A549 (cell line): Measurements from ENCODE around the gene SBNO1. TPM values are rescaled to one million over a fixed set of nuclear protein-coding genes. Genes with fewer than 3 reads are reported as not detected.

Experiments used
- ATAC-seq, 2 experiments: fragments of 200-7000 bp in 1 of 2; fragments of >200 bp in 1 of 2; cut with Nextera tagmentation in 1 of 2; cut with Tn5 transposase in 1 of 2; 3 replicates each; pipeline versions ENCODE4 v1.8.0 to v1.9.1; 2018 to 2020; ENCODE audit warnings: mild to moderate bottlenecking in 1 of 2, moderate library complexity in 1 of 2
- CTCF ChIA-PET: fragments of 300-600 bp; sonication (Branson Sonifier 250); formaldehyde crosslinking; extraction: SDS; loops from one replicate; lab custom pipeline; 2021; ENCODE audit warnings: antibody characterized with exemption, inconsistent platforms; lab: Yijun Ruan, JAX
- POLR2A ChIA-PET: fragments of 350-600 bp; formaldehyde crosslinking; extraction: SDS; loops from one replicate; lab custom pipeline; 2021; ENCODE audit warnings: antibody characterized with exemption, inconsistent platforms; lab: Yijun Ruan, JAX
- DNase-seq, 2 experiments: peaks; one replicate each; pipeline versions ENCODE4 v3.0.0 to v3.0.0-alpha.2; 2011 to 2016; ENCODE audit warnings: low read depth in 1 of 2, low spot score in 1 of 2
- FAIRE-seq: peaks from 2 replicates; lab custom pipeline; 2011; peaks lifted over from hg19 to GRCh38; lab: Jason Lieb, UNC
- H3K27ac ChIP-seq, 2 experiments: fragments of >200 bp; sonication (Bioruptor Twin); formaldehyde crosslinking; 3 replicates each; pipeline ENCODE4 v1.5.1; 2016 to 2017
- H3K4me1 ChIP-seq: fragments of >200 bp; sonication (Bioruptor Twin); formaldehyde crosslinking; 3 replicates; pipeline ENCODE4 v1.6.1; 2016
- H3K4me2 ChIP-seq: fragments of >200 bp; sonication (Bioruptor Twin); formaldehyde crosslinking; 3 replicates; pipeline ENCODE4 v1.6.1; 2016
- H3K4me3 ChIP-seq: fragments of >200 bp; sonication (Bioruptor Twin); formaldehyde crosslinking; 3 replicates; pipeline ENCODE4 v1.5.1; 2016
- H3K9me3 ChIP-seq: fragments of >200 bp; sonication (Bioruptor Twin); formaldehyde crosslinking; 3 replicates; pipeline ENCODE4 v1.6.1; 2016
- CBX2 ChIP-seq: fragments of 200-600 bp; sonication (generic); IDR thresholded peaks from 2 replicates; pipeline ENCODE4 v1.6.1; 2016; ENCODE audit warnings: low read depth, mild to moderate bottlenecking, borderline replicate concordance
- CBX8 ChIP-seq: fragments of 200-600 bp; sonication (generic); IDR thresholded peaks from 2 replicates; pipeline ENCODE4 v1.6.1; 2016
- CHD2 ChIP-seq: fragments of 150-350 bp; IDR thresholded peaks from 2 replicates; pipeline ENCODE4 v1.6.1; 2014; ENCODE audit warnings: low read length; ENCODE audit not compliant: partially characterized antibody
- CTCF ChIP-seq: fragments of >200 bp; sonication (Bioruptor Twin); formaldehyde crosslinking; IDR thresholded peaks from 3 replicates; pipeline ENCODE4 v1.5.1; 2016
- ESRRA ChIP-seq: fragments of 150-350 bp; IDR thresholded peaks from 2 replicates; pipeline ENCODE4 v1.6.1; 2014; ENCODE audit warnings: mild to moderate bottlenecking, low read length, borderline replicate concordance
- FOSB ChIP-seq: fragments of 250-450 bp; sonication (Bioruptor Pico); IDR thresholded peaks from 2 replicates; pipeline ENCODE4 v1.5.0; 2020; ENCODE audit warnings: mild to moderate bottlenecking, moderate library complexity
- FOSL2 ChIP-seq, 2 experiments: fragments of 450-650 bp in 1 of 2; fragments of >200 bp in 1 of 2; sonication (Bioruptor Twin) in 1 of 2; formaldehyde crosslinking; IDR thresholded peaks; 2 replicates each; pipeline versions ENCODE4 v1.5.0 to v1.6.1; 2016 to 2020; ENCODE audit warnings: mild to moderate bottlenecking in 1 of 2, moderate library complexity in 1 of 2
- FOXS1 ChIP-seq: fragments of 250-450 bp; sonication (Bioruptor Pico); IDR thresholded peaks from 2 replicates; pipeline ENCODE4 v1.5.0; 2020; ENCODE audit warnings: mild to moderate bottlenecking, moderate library complexity
- GATA3 ChIP-seq: IDR thresholded peaks from 2 replicates; pipeline ENCODE4 v1.6.1; 2012; ENCODE audit warnings: borderline replicate concordance
- HDAC2 ChIP-seq: fragments of 200-600 bp; sonication (generic); IDR thresholded peaks from 2 replicates; pipeline ENCODE4 v1.6.1; 2016
- HMGXB4 ChIP-seq: fragments of 250-450 bp; sonication (Bioruptor Pico); IDR thresholded peaks from 2 replicates; pipeline ENCODE4 v1.5.0; 2021; ENCODE audit warnings: mild to moderate bottlenecking, moderate library complexity, borderline replicate concordance
- HOXA7 ChIP-seq: fragments of 250-450 bp; sonication (Bioruptor Pico); IDR thresholded peaks from 2 replicates; pipeline ENCODE4 v1.5.0; 2020; ENCODE audit warnings: mild to moderate bottlenecking, moderate library complexity
- JUN ChIP-seq, 2 experiments: fragments of >200 bp; sonication (Bioruptor Twin); formaldehyde crosslinking; IDR thresholded peaks; 2 replicates in 1 of 2; 3 replicates in 1 of 2; pipeline ENCODE4 v1.6.1; 2016 to 2017
- KDM1A ChIP-seq: fragments of 200-600 bp; sonication (generic); IDR thresholded peaks from 2 replicates; pipeline ENCODE4 v1.6.1; 2016; ENCODE audit warnings: low read depth, mild to moderate bottlenecking
- KDM5A ChIP-seq: fragments of 200-600 bp; sonication (generic); IDR thresholded peaks from 2 replicates; pipeline ENCODE4 v1.6.1; 2016; ENCODE audit warnings: antibody characterized with exemption, mild to moderate bottlenecking
- MAZ ChIP-seq: fragments of 150-350 bp; IDR thresholded peaks from 2 replicates; pipeline ENCODE4 v1.6.1; 2014; ENCODE audit warnings: antibody characterized with exemption, low read depth, low read length, borderline replicate concordance
- NFE2L2 ChIP-seq: fragments of 150-350 bp; conservative IDR thresholded peaks from 2 replicates; pipeline ENCODE4 v1.6.1; 2014; ENCODE audit warnings: low read length
- POLR2AphosphoS2 ChIP-seq: conservative IDR thresholded peaks from 2 replicates; pipeline ENCODE4 v1.6.1; 2012; ENCODE audit warnings: low read length, improper control_type of control experiment, inconsistent platforms
- RARB ChIP-seq: fragments of 250-450 bp; sonication (Bioruptor Pico); IDR thresholded peaks from 2 replicates; pipeline ENCODE4 v1.8.0; 2021; ENCODE audit warnings: mild to moderate bottlenecking, moderate library complexity
- RNF2 ChIP-seq: fragments of 200-600 bp; sonication (generic); IDR thresholded peaks from 2 replicates; pipeline ENCODE4 v1.6.1; 2016; ENCODE audit warnings: low read depth, mild to moderate bottlenecking, antibody characterized with exemption, moderate library complexity, borderline replicate concordance
- SMC3 ChIP-seq: fragments of >200 bp; sonication (Bioruptor Twin); formaldehyde crosslinking; IDR thresholded peaks from 3 replicates; pipeline ENCODE4 v1.6.1; 2018; ENCODE audit warnings: inconsistent platforms
- TP53 ChIP-seq: fragments of 250-450 bp; sonication (Bioruptor Pico); IDR thresholded peaks from 2 replicates; pipeline ENCODE4 v1.5.0; 2021; ENCODE audit warnings: mild to moderate bottlenecking, moderate library complexity
- ZFP36 ChIP-seq: fragments of 450-650 bp; IDR thresholded peaks from 2 replicates; pipeline ENCODE4 v1.6.1; 2014; ENCODE audit warnings: borderline replicate concordance; ENCODE audit not compliant: partially characterized antibody
- WGBS: methylation state at CpG from one replicate; pipeline ENCODE4 v1.1.6; 2017; ENCODE audit errors: missing lambda C conversion rate; 5-methylcytosine and 5-hydroxymethylcytosine counted together
- polyA plus RNA-seq, 4 experiments: library from polyadenylated mRNA; depleted of rRNA in 3 of 4; stranded (reverse); fragments of >200 nt; fragmentation: RNase III in 1 of 4; extraction: RNeasy Plus Mini Kit Qiagen cat#74134 plus additional on column Dnase treatment in 1 of 4; gene quantifications; 2 replicates in 3 of 4; 3 replicates in 1 of 4; pipeline ENCODE4 v1.2.3, GENCODE V29; 2011 to 2017
- TF ChIP-seq, protein P1 (sequence below): fragments of >200 bp; sonication (Bioruptor Twin); formaldehyde crosslinking; IDR thresholded peaks from 3 replicates; pipeline ENCODE4 v1.6.1; 2016
- TF ChIP-seq, protein P2 (sequence below): fragments of >200 bp; sonication (Bioruptor Twin); formaldehyde crosslinking; IDR thresholded peaks from 2 replicates; pipeline ENCODE4 v1.6.1; 2016
- TF ChIP-seq, protein P3 (sequence below): fragments of 250-450 bp; sonication (Bioruptor Pico); IDR thresholded peaks from 2 replicates; pipeline ENCODE4 v1.5.0; 2020; ENCODE audit warnings: low read depth, mild to moderate bottlenecking, moderate library complexity
- TF ChIP-seq, protein P4 (sequence below): IDR thresholded peaks from 2 replicates; pipeline ENCODE4 v1.6.1; 2012
- TF ChIP-seq, protein P5 (sequence below): fragments of 150-350 bp; IDR thresholded peaks from 2 replicates; pipeline ENCODE4 v1.6.1; 2014; ENCODE audit warnings: low read depth, mild to moderate bottlenecking, low read length

The SBNO1 gene
- polyA plus RNA-seq, 2 of the 4 experiments (the other 2 are of a cell fraction) = 25.9 to 35.7 TPM

- POLR2A ChIA-PET = no interaction called here
- no peak overlapping the region for H3K4me3 ChIP-seq
- CTCF ChIA-PET = interaction anchor here (0.5 to 1.6 kb wide), 2 partner anchors 12 to 306 kb away, joined by 3 to 5 read pairs; no protein-coding TSS in a partner anchor
- H3K27ac ChIP-seq = no peak overlapping the region
- no peaks in the 10 kb centered on the region for H3K9me3 ChIP-seq
- DNase-seq = no peak
- 93% methylated on average over 10 of the region's 10 CpGs for WGBS
- ATAC-seq = no peak
- H3K4me1 ChIP-seq = no peaks in the 10 kb centered on the region
- TF ChIP-seq FOXS1 (no peak), SMC3 (no peak), FOSL2 (IDR thresholded peaks at IDR 0.05) (no peak), FOSL2 (CRISPR knock-in tag; IDR thresholded peaks at IDR 0.05) (no peak), CBX8 (no peak), HDAC2 (no peak), KDM1A (no peak), CHD2 (no peak), NFE2L2 (no peak), TP53 (CRISPR knock-in tag) (no peak), ZFP36 (no peak), CTCF (no peak), RARB (CRISPR knock-in tag) (no peak)
- TF ChIP-seq, protein P1, sequence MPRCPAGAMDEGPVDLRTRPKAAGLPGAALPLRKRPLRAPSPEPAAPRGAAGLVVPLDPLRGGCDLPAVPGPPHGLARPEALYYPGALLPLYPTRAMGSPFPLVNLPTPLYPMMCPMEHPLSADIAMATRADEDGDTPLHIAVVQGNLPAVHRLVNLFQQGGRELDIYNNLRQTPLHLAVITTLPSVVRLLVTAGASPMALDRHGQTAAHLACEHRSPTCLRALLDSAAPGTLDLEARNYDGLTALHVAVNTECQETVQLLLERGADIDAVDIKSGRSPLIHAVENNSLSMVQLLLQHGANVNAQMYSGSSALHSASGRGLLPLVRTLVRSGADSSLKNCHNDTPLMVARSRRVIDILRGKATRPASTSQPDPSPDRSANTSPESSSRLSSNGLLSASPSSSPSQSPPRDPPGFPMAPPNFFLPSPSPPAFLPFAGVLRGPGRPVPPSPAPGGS = no peak
- TF ChIP-seq, protein P2, sequence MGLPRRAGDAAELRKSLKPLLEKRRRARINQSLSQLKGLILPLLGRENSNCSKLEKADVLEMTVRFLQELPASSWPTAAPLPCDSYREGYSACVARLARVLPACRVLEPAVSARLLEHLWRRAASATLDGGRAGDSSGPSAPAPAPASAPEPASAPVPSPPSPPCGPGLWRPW = no peak
- FAIRE-seq = no peak
- H3K4me2 ChIP-seq = no peak overlapping the region
These were observed 82.5 kb downstream of the SBNO1 start for GRCh38 chr12:123282111-123282510.

- no peak for FAIRE-seq
- CTCF ChIA-PET = no interaction called here
These were observed 83.7 kb downstream of the SBNO1 start for GRCh38 chr12:123280971-123281370.

GRCh38 chr12:123278101-123278627 lies 86.5 kb downstream of the SBNO1 start:
- no peak for FAIRE-seq
- CTCF ChIA-PET = interaction anchor here (0.6 to 1.1 kb wide), 3 partner anchors 20 to 267 kb away, joined by 3 to 5 read pairs (median 4); no protein-coding TSS in a partner anchor
- no peak overlapping the region for H3K27ac ChIP-seq
- TF ChIP-seq POLR2AphosphoS2 (no peak), RNF2 (no peak), CBX2 (no peak), KDM5A (no peak), ESRRA (no peak), HMGXB4 (CRISPR knock-in tag) (no peak)
- TF ChIP-seq, protein P2 = no peak
- TF ChIP-seq, protein P3, sequence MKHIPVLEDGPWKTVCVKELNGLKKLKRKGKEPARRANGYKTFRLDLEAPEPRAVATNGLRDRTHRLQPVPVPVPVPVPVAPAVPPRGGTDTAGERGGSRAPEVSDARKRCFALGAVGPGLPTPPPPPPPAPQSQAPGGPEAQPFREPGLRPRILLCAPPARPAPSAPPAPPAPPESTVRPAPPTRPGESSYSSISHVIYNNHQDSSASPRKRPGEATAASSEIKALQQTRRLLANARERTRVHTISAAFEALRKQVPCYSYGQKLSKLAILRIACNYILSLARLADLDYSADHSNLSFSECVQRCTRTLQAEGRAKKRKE (CRISPR knock-in tag) = no peak

More at GRCh38 chr12:123280971-123281370, 83.7 kb downstream of the SBNO1 start:
- Histone ChIP-seq H3K4me2 (no peak overlapping the region), H3K4me1 (no peaks in the 10 kb centered on the region), H3K4me3 (no peak overlapping the region), H3K9me3 (no peaks in the 10 kb centered on the region), H3K27ac (no peak overlapping the region)
- no peak for TF ChIP-seq MAZ
- no peak for TF ChIP-seq JUN (IDR thresholded peaks at IDR 0.05)
- TF ChIP-seq, protein P4, sequence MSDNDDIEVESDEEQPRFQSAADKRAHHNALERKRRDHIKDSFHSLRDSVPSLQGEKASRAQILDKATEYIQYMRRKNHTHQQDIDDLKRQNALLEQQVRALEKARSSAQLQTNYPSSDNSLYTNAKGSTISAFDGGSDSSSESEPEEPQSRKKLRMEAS = no peak
- no peak for TF ChIP-seq GATA3
- TF ChIP-seq RNF2 = no peak
- TF ChIP-seq FOSB (CRISPR knock-in tag) = no peak
- TF ChIP-seq HOXA7 (CRISPR knock-in tag) = no peak
- no peak for TF ChIP-seq RARB (CRISPR knock-in tag)
- TF ChIP-seq, protein P5, sequence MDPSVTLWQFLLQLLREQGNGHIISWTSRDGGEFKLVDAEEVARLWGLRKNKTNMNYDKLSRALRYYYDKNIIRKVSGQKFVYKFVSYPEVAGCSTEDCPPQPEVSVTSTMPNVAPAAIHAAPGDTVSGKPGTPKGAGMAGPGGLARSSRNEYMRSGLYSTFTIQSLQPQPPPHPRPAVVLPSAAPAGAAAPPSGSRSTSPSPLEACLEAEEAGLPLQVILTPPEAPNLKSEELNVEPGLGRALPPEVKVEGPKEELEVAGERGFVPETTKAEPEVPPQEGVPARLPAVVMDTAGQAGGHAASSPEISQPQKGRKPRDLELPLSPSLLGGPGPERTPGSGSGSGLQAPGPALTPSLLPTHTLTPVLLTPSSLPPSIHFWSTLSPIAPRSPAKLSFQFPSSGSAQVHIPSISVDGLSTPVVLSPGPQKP = no peak
- TF ChIP-seq KDM5A = no peak
- ATAC-seq (no peak), DNase-seq (no peak)
- POLR2A ChIA-PET = no interaction called here
- whole genome bisulfite sequencing = 89% methylated on average over 2 of the region's 2 CpGs

More at GRCh38 chr12:123278101-123278627, 86.5 kb downstream of the SBNO1 start:
- no peak for DNase-seq
- Histone ChIP-seq H3K9me3 (no peaks in the 10 kb centered on the region), H3K4me2 (no peak overlapping the region), H3K4me1 (no peaks in the 10 kb centered on the region), H3K4me3 (no peak overlapping the region)
- 87% methylated on average over 2 of the region's 2 CpGs for WGBS
- ATAC-seq = no peak; a peak in 1 of 6 replicates
- POLR2A ChIA-PET = interaction anchor here (0.7 kb wide), 1 partner anchor 13 kb away, joined by 5 read pairs; no protein-coding TSS in a partner anchor
